ENCODE data around the gene ESR1.

The ESR1 gene

DNA sequence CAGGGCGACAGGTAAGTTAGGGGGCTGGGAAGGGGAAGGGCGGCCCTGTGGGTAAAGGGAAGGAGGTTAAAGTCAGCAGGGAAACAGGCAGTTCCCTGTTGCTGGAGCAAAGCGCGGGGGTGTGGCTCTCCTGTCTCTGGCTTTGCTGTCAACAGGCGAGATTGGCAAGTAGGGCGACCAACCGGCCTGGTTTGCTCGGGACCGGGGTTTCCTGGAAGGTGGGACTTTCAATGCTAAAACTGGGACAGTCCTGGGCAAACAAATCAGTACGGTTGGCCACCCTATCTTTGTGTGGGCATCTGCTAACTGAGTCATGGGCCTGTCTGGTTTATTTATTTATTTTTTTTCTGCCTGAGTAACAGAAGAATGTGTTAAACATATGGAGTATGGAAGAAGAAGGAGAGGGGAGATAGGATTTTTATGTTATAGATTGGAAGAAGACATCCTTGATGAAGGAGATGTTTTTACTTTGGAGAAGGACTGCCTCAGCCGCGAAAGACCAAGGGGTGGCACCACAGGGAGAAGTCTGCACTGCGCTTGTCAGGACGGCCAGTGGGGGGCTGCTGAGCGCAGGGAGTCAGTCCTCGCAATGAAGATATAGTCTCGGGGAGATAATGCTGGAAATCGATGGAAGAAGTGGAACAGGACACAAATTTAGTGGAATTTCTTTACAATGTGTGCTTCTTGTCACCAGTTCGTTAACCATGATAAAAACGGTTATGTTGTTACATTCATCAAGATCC is 43.4 kb upstream of the ESR1 start:
- Histone ChIP-seq H4K5ac (ENCODE audit: low read length) (no peak overlapping the region), H3K56ac (ENCODE audit: low read length) (no peak overlapping the region), H2BK5ac (ENCODE audit: low read length) (no peak overlapping the region), H4K8ac (ENCODE audit: low read depth, low read length) (no peak overlapping the region), H3K4ac (ENCODE audit: low read depth, low read length) (no peak overlapping the region), H3K23ac (ENCODE audit: low read length) (no peak overlapping the region), H3K4me2 (ENCODE audit: low read length) (no peak overlapping the region), H2BK120ac (ENCODE audit: low read depth, low read length) (no peak overlapping the region), H3K27me3 (ENCODE audit: insufficient read depth, low read length, poor library complexity) (no peaks in the 10 kb centered on the region), H2AK5ac (ENCODE audit: low read length) (no peak overlapping the region), H3K18ac (ENCODE audit: low read length) (no peak overlapping the region), H3K27ac (ENCODE audit: low read depth, low read length) (no peak overlapping the region), H3K9ac (ENCODE audit: low read length) (peak overlapping the region; percentile 28), H3K4me1 (ENCODE audit: control insufficient read depth, low read depth, low read length) (no peaks in the 10 kb centered on the region), H2BK15ac (replicated peaks; ENCODE audit: low read depth) (no peak overlapping the region), H3K79me2 (ENCODE audit: control insufficient read depth, insufficient read depth, low read length) (no peaks in the 10 kb centered on the region), H3K4me3 (ENCODE audit: low read length) (no peak overlapping the region), H3K79me1 (ENCODE audit: low read length) (no peaks in the 10 kb centered on the region), H3K36me3 (ENCODE audit: control insufficient read depth, insufficient read depth, low read length) (no peaks in the 10 kb centered on the region)
- DNase-seq: peak; percentile 96
- no CpG with 5 or more reads among the region's 20 CpGs for WGBS (ENCODE audit: extremely low coverage, insufficient coverage, low lambda C conversion rate)

DNA sequence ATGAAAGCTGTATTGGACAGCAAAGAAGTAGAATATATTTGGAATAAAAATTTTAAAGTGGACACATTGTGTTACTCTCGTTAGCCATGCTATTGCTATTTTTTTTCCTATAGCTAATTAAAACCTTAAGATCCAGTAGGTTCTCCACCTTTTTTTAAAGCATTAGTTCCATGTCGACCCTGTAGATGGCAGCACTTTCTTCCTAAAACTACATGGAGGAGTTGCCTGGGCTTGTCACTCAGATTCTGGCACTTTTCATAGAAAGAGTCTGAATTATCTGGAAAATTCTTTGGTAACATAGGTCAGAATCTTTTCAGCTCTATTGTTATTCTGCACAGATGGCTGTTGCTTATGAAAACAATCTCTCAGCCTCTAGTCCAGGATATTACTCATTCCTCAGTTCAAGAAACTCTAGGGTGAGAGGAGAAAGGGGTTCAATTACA is 42.0 kb upstream of the ESR1 start:
- no peak overlapping the region for H2BK5ac ChIP-seq (ENCODE audit: low read length)
- H4K8ac ChIP-seq (ENCODE audit: low read depth, low read length): no peak overlapping the region
- no CpG with 5 or more reads among the region's 2 CpGs for WGBS (ENCODE audit: extremely low coverage, insufficient coverage, low lambda C conversion rate)
- H2AK5ac ChIP-seq (ENCODE audit: low read length): no peak overlapping the region
- H3K36me3 ChIP-seq (ENCODE audit: control insufficient read depth, insufficient read depth, low read length): no peaks in the 10 kb centered on the region
- peak; percentile 80 for DNase-seq
- no peaks in the 10 kb centered on the region for H3K4me1 ChIP-seq (ENCODE audit: control insufficient read depth, low read depth, low read length)
- no peak overlapping the region for H4K5ac ChIP-seq (ENCODE audit: low read length)
- H3K79me2 ChIP-seq (ENCODE audit: control insufficient read depth, insufficient read depth, low read length): no peaks in the 10 kb centered on the region
- H2BK15ac ChIP-seq (replicated peaks; ENCODE audit: low read depth): no peak overlapping the region
- H3K23ac ChIP-seq (ENCODE audit: low read length): no peak overlapping the region
- no peak overlapping the region for H2BK120ac ChIP-seq (ENCODE audit: low read depth, low read length)
- no peaks in the 10 kb centered on the region for H3K79me1 ChIP-seq (ENCODE audit: low read length)
- H3K4ac ChIP-seq (ENCODE audit: low read depth, low read length): no peak overlapping the region
- H3K27me3 ChIP-seq (ENCODE audit: insufficient read depth, low read length, poor library complexity): no peaks in the 10 kb centered on the region
- H3K9ac ChIP-seq (ENCODE audit: low read length): no peak overlapping the region
- no peak overlapping the region for H3K27ac ChIP-seq (ENCODE audit: low read depth, low read length)
- no peak overlapping the region for H3K56ac ChIP-seq (ENCODE audit: low read length)
- no peak overlapping the region for H3K4me2 ChIP-seq (ENCODE audit: low read length)
- H3K18ac ChIP-seq (ENCODE audit: low read length): no peak overlapping the region
- no peak overlapping the region for H3K4me3 ChIP-seq (ENCODE audit: low read length)

DNA sequence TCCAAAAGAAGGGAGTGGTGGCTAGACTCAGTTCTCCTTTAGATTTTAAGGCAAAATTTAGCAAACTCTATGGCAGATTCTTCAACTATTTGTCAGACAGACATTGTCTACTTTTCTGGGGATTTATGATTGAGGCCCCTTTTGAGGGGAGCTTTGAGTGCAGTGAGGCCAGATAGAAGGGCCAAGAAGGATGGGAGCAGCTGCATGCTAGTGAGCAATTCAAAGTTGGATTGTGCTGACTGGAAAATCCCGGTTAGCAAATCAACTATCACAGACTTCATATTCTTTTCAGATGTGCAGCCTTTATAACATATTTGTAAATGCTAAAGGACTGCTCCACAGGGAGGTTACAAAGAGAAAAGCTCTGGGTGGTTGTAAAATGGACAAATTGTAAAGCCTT is 35.0 kb upstream of the ESR1 start:
- no peaks in the 10 kb centered on the region for H3K79me1 ChIP-seq (ENCODE audit: low read length)
- H3K9ac ChIP-seq (ENCODE audit: low read length): no peak overlapping the region
- H3K4ac ChIP-seq (ENCODE audit: low read depth, low read length): no peak overlapping the region
- no peak overlapping the region for H3K27ac ChIP-seq (ENCODE audit: low read depth, low read length)
- H3K4me2 ChIP-seq (ENCODE audit: low read length): no peak overlapping the region
- no peak overlapping the region for H3K18ac ChIP-seq (ENCODE audit: low read length)
- H4K5ac ChIP-seq (ENCODE audit: low read length): no peak overlapping the region
- no CpG with 5 or more reads among the region's 1 CpG for WGBS (ENCODE audit: extremely low coverage, insufficient coverage, low lambda C conversion rate)
- H3K27me3 ChIP-seq (ENCODE audit: insufficient read depth, low read length, poor library complexity): no peaks in the 10 kb centered on the region
- no peaks in the 10 kb centered on the region for H3K36me3 ChIP-seq (ENCODE audit: control insufficient read depth, insufficient read depth, low read length)
- no peak overlapping the region for H2AK5ac ChIP-seq (ENCODE audit: low read length)
- DNase-seq: no peak
- H3K4me3 ChIP-seq (ENCODE audit: low read length): no peak overlapping the region
- H3K79me2 ChIP-seq (ENCODE audit: control insufficient read depth, insufficient read depth, low read length): no peaks in the 10 kb centered on the region
- no peak overlapping the region for H2BK5ac ChIP-seq (ENCODE audit: low read length)
- no peak overlapping the region for H2BK15ac ChIP-seq (replicated peaks; ENCODE audit: low read depth)
- no peak overlapping the region for H2BK120ac ChIP-seq (ENCODE audit: low read depth, low read length)
- no peak overlapping the region for H3K56ac ChIP-seq (ENCODE audit: low read length)
- H3K23ac ChIP-seq (ENCODE audit: low read length): no peak overlapping the region
- H4K8ac ChIP-seq (ENCODE audit: low read depth, low read length): no peak overlapping the region
- H3K4me1 ChIP-seq (ENCODE audit: control insufficient read depth, low read depth, low read length): no peaks in the 10 kb centered on the region

DNA sequence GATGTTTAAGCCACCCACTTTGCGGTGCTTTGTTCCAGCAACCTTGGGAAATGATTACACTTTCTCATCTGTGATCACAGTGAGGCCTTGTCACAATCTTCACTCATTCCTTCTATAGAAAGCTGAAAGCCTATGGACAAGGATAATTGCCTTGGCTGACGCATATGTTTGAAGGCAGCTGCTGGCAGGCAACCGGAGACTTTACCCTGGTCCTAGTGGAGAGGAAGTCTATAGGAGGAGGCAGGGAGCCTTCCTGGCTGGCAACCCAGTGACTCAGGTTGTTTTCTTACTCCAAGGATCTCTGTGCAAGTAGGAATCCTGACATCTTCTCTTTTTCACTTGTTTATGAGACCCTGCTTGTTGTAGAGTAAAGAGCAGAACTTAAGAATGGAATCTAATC is 34.1 kb upstream of the ESR1 start:
- Histone ChIP-seq H3K56ac (ENCODE audit: low read length) (no peak overlapping the region), H2AK5ac (ENCODE audit: low read length) (no peak overlapping the region), H4K8ac (ENCODE audit: low read depth, low read length) (no peak overlapping the region), H3K9ac (ENCODE audit: low read length) (no peak overlapping the region), H4K5ac (ENCODE audit: low read length) (no peak overlapping the region), H3K4me1 (ENCODE audit: control insufficient read depth, low read depth, low read length) (no peaks in the 10 kb centered on the region), H3K36me3 (ENCODE audit: control insufficient read depth, insufficient read depth, low read length) (no peaks in the 10 kb centered on the region), H3K27ac (ENCODE audit: low read depth, low read length) (no peak overlapping the region), H2BK15ac (replicated peaks; ENCODE audit: low read depth) (no peak overlapping the region), H3K4me3 (ENCODE audit: low read length) (no peak overlapping the region), H3K27me3 (ENCODE audit: insufficient read depth, low read length, poor library complexity) (no peaks in the 10 kb centered on the region), H3K23ac (ENCODE audit: low read length) (no peak overlapping the region), H3K79me1 (ENCODE audit: low read length) (no peaks in the 10 kb centered on the region), H2BK5ac (ENCODE audit: low read length) (no peak overlapping the region), H3K4ac (ENCODE audit: low read depth, low read length) (no peak overlapping the region), H3K79me2 (ENCODE audit: control insufficient read depth, insufficient read depth, low read length) (no peaks in the 10 kb centered on the region), H3K4me2 (ENCODE audit: low read length) (no peak overlapping the region), H3K18ac (ENCODE audit: low read length) (no peak overlapping the region), H2BK120ac (ENCODE audit: low read depth, low read length) (no peak overlapping the region)
- no peak for DNase-seq
- WGBS (ENCODE audit: extremely low coverage, insufficient coverage, low lambda C conversion rate): no CpG with 5 or more reads among the region's 3 CpGs

DNA sequence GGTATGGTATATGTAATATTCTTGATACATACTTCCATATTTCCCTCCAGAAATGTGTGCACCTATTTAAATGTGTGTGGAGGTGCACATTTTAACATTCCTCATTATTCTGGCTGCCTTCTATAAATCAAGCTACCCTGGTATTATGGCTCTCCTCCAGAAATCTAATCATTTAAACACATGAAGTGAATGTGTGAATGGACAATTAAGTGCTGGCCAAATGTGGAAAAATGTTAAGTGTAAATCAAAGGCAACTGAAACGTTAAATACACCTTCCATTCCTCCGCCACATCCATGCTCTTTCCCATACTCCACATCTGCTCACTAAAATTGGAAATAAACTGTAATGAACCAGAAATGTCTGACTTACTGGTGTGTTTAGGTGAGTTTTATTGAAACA is 24.9 kb upstream of the ESR1 start:
- DNase-seq: no peak
- no peak overlapping the region for H3K4me2 ChIP-seq (ENCODE audit: low read length)
- H3K79me1 ChIP-seq (ENCODE audit: low read length): no peaks in the 10 kb centered on the region
- WGBS (ENCODE audit: extremely low coverage, insufficient coverage, low lambda C conversion rate): no CpG with 5 or more reads among the region's 2 CpGs
- no peak overlapping the region for H2BK120ac ChIP-seq (ENCODE audit: low read depth, low read length)
- H3K79me2 ChIP-seq (ENCODE audit: control insufficient read depth, insufficient read depth, low read length): no peaks in the 10 kb centered on the region
- H3K27me3 ChIP-seq (ENCODE audit: insufficient read depth, low read length, poor library complexity): no peaks in the 10 kb centered on the region
- H3K23ac ChIP-seq (ENCODE audit: low read length): no peak overlapping the region
- no peak overlapping the region for H2AK5ac ChIP-seq (ENCODE audit: low read length)
- H4K8ac ChIP-seq (ENCODE audit: low read depth, low read length): no peak overlapping the region
- H3K36me3 ChIP-seq (ENCODE audit: control insufficient read depth, insufficient read depth, low read length): no peaks in the 10 kb centered on the region
- no peak overlapping the region for H3K4me3 ChIP-seq (ENCODE audit: low read length)
- no peak overlapping the region for H3K27ac ChIP-seq (ENCODE audit: low read depth, low read length)
- H3K9ac ChIP-seq (ENCODE audit: low read length): no peak overlapping the region
- H3K18ac ChIP-seq (ENCODE audit: low read length): no peak overlapping the region
- no peak overlapping the region for H4K5ac ChIP-seq (ENCODE audit: low read length)
- no peak overlapping the region for H2BK15ac ChIP-seq (replicated peaks; ENCODE audit: low read depth)
- no peak overlapping the region for H3K56ac ChIP-seq (ENCODE audit: low read length)
- H3K4ac ChIP-seq (ENCODE audit: low read depth, low read length): no peak overlapping the region
- no peak overlapping the region for H2BK5ac ChIP-seq (ENCODE audit: low read length)
- no peaks in the 10 kb centered on the region for H3K4me1 ChIP-seq (ENCODE audit: control insufficient read depth, low read depth, low read length)

DNA sequence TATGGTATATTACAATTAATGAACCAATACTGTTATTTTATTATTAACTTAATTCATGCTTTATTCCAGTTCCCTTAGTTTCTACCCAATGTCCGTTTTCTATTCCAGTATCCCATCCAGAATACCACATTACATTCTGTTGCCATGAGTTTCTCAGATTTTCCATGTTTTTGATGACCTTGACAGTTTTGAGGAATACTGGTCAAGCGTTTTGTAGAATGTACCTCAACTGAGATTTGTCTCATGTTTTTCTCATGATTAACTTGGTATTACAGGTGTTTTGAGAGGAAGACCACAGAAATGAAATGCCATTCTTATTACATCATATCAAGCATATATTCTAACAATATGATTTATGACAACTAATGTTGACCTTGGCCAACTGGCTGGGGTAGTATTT is 23.8 kb upstream of the ESR1 start:
- H4K5ac ChIP-seq (ENCODE audit: low read length): no peak overlapping the region
- H4K8ac ChIP-seq (ENCODE audit: low read depth, low read length): no peak overlapping the region
- H3K4me3 ChIP-seq (ENCODE audit: low read length): no peak overlapping the region
- H3K27me3 ChIP-seq (ENCODE audit: insufficient read depth, low read length, poor library complexity): no peaks in the 10 kb centered on the region
- no peak overlapping the region for H3K27ac ChIP-seq (ENCODE audit: low read depth, low read length)
- H3K23ac ChIP-seq (ENCODE audit: low read length): no peak overlapping the region
- no peak overlapping the region for H3K4ac ChIP-seq (ENCODE audit: low read depth, low read length)
- no peak overlapping the region for H2BK120ac ChIP-seq (ENCODE audit: low read depth, low read length)
- no peak overlapping the region for H3K9ac ChIP-seq (ENCODE audit: low read length)
- H3K56ac ChIP-seq (ENCODE audit: low read length): no peak overlapping the region
- no CpG with 5 or more reads among the region's 2 CpGs for WGBS (ENCODE audit: extremely low coverage, insufficient coverage, low lambda C conversion rate)
- H2BK5ac ChIP-seq (ENCODE audit: low read length): no peak overlapping the region
- H3K36me3 ChIP-seq (ENCODE audit: control insufficient read depth, insufficient read depth, low read length): no peaks in the 10 kb centered on the region
- no peak for DNase-seq
- no peak overlapping the region for H3K18ac ChIP-seq (ENCODE audit: low read length)
- no peak overlapping the region for H2AK5ac ChIP-seq (ENCODE audit: low read length)
- H3K79me2 ChIP-seq (ENCODE audit: control insufficient read depth, insufficient read depth, low read length): no peaks in the 10 kb centered on the region
- no peak overlapping the region for H2BK15ac ChIP-seq (replicated peaks; ENCODE audit: low read depth)
- no peak overlapping the region for H3K4me2 ChIP-seq (ENCODE audit: low read length)
- no peaks in the 10 kb centered on the region for H3K4me1 ChIP-seq (ENCODE audit: control insufficient read depth, low read depth, low read length)
- H3K79me1 ChIP-seq (ENCODE audit: low read length): no peaks in the 10 kb centered on the region
